Measurements from ENCODE around the gene APP.

DNA sequence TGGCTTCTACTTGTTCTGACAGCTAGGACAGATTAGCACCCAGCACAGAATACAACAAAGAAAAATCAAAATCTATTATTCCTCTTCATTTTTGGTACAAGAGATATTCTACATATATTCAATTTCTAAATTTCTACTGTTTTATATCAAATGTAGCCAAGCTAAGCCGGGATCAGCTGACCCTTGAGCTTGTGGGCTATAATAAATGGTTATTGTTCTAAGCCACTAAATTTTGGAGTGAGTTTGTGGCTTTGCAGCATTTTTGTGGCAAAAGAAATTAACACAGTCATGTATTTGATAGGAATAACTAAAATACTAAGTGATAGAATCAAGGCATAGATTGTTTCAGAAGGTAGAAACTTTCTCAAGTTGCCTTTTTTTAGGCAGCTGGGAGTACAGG is 50.7 kb downstream of the APP start:
- TF ChIP-seq CTCF (IDR thresholded peaks at IDR 0.05; ENCODE audit: low read depth, low read length, poor library complexity, severe bottlenecking) (no peak), EZH2phosphoT487 (IDR thresholded peaks at IDR 0.05; ENCODE audit: borderline replicate concordance, low read length) (no peak)

All from DOHH2 (cell line).